ENCODE measurements around the gene MORN5.
A peak's percentile ranks its signal among the peaks of the same experiment; 100 is the strongest.

Gene MORN5

DNA sequence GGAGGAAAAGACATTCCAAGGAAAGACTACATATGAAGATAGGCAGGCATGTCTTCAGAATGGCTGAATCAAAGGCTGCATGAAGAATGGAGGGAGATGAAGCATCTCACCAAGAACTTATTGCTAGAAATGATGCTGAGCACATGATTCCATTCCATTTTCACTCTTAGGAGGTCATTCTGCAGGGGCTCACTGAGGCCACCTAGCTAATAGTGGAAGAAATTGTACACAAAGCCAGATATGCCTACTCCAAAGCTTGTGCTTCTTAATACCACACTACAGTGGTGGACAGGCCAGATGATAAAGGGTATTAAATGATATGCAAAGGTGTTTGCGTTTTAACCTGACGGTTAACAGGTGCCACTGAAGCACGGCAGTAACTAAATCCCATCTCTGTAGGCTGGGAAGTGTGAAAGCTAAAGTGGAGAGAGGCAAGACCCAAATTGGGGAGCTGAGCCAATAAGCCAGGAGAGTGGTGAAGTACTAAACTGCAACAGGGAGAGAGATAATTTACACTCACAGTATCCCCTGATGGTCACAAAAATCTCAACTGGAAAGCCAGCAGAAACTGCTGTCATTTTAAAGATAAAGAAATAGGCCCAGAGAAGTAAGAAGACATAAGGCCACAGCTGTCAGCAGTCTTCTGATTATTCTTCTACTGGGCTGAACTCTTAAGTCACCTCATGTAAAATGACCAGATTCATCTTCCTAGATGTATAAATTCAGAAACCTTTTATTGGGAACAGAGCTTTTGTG lies 14.7 kb upstream of the MORN5 start:
- DNase-seq = no peak

DNA sequence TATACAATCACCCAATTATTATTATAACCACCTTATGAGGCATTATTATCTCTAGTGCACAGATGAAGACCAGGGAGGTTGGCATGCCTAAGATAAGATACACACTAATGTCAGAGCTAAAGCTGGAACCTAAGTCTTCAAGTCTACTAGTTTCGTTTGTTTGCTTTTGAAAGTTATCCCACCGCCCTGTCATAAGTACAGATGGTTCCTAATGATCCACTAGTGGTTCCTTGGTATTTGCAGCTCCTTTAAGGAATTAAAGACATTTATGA lies 14.2 kb upstream of the MORN5 start:
- no peak for DNase-seq

GRCh38 chr9:122151267-122151828 lies 8.4 kb upstream of the MORN5 start:
- DNase-seq = no peak

DNA sequence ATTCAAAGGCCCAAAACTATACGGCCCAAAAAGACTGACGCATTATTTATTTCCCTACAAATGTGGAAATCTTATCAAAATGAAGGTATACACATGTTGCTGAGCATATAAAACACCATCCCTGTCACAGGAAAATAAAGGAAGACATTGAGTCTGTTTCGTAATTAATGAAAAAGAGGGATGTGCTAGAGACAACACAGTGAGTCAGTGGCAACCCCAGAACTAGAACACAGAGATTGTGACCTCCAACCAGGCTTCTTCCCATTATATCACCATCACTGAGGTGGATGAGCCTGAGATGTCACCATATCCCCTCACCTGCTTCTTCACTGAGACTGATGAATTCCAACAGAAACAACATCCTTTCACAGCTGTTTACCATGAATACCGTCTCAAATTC lies 3.9 kb upstream of the MORN5 start:
- no peak for DNase-seq

- peak; percentile 8 to 11 for DNase-seq
Observed at GRCh38 chr9:122158202-122158601, 1.5 kb upstream of the MORN5 start.

- no peak for DNase-seq
Observed at GRCh38 chr9:122159925-122160246, 178 bp downstream of the MORN5 start.

GRCh38 chr9:122162415-122162814 lies 2.7 kb downstream of the MORN5 start:
- DNase-seq = no peak

GRCh38 chr9:122164286-122164685 lies 4.6 kb downstream of the MORN5 start:
- DNase-seq = no peak

- DNase-seq = no peak
Observed at GRCh38 chr9:122168356-122168755, 8.6 kb downstream of the MORN5 start.

DNA sequence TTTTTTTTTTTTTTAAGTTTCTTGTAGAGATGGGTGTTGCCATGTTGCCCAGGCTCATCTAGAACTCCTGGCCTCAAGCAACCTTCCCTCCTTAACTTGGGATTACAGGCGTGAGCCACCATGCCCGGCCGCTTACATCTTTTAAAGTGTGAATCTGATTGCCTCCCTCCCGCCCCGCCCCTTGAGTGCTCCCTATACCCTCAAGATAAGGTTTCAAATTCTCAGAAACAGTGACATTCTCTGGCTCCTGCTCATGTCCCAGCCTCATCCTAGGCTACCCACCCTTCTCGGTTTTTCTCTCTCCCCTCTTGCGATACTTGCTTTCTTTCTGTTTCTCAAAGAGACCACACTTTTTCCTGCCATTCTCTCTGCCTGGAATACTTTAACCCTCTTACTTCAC lies 12.4 kb downstream of the MORN5 start:
- DNase-seq = no peak

- DNase-seq = no peak
Observed at GRCh38 chr9:122173670-122174069, 14.0 kb downstream of the MORN5 start.

DNA sequence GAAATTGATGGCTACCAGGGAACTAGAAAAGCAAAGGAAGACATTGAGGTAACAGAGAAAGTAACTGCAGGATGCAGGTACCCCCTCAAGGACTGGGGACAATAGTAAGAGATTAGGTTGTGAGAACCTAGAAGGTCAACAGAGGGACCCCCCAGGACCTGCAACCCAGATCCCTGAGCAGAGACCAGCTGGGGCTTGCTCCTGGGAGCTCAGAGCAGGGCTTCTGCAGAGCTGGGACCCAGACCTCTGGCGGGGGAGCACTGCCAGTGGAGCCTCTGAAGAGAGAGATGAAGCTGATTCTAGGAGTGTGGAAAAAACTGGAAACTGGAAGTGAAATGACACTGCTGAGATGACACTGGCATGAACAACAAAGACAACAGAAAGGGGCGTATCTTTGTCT lies 17.2 kb downstream of the MORN5 start:
- no peak for DNase-seq

GRCh38 chr9:122179054-122179689 lies 19.5 kb downstream of the MORN5 start:
- no peak for DNase-seq

DNA sequence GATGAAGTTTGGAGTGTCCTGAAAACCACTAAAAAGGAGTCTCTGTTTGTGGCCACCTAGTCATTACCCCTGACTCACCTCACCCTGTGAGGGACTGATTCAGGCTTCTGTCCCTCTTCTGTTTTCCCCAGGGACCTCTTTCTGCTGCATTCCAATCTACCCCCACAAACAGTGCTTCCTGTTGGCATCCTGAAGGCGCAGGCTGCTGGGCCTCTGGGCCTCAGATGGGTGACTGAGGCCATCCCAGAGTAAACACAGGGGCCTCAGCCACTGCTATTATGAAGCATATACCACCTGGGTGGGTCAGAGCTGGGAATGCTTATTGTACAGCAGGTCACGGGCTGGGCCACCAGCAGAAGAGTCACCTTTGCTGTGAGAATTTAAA lies 20.0 kb downstream of the MORN5 start:
- DNase-seq = no peak

GRCh38 chr9:122180633-122181032 lies 20.9 kb downstream of the MORN5 start:
- no peak for DNase-seq

DNA sequence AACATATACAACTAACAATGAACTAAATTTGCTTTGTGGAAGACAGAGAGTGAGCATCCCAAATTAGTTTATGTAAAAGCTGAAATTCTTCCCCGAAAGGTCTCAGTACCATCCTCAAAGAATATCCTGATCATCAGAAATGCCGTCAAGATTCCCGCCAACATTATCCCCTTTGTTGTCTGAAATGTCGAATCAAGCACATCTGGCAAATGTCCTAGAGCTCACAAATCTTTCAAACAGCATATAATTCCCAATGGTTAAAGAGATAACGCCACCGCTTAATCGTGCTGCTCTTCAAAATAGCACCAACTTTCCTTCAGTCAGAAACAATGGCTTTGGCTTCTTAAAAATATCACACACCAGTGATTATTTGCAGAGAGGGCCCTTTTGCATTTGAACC lies 23.8 kb downstream of the MORN5 start:
- DNase-seq = no peak

GRCh38 chr9:122184551-122184950 lies 24.8 kb downstream of the MORN5 start:
- DNase-seq = no peak

DNA sequence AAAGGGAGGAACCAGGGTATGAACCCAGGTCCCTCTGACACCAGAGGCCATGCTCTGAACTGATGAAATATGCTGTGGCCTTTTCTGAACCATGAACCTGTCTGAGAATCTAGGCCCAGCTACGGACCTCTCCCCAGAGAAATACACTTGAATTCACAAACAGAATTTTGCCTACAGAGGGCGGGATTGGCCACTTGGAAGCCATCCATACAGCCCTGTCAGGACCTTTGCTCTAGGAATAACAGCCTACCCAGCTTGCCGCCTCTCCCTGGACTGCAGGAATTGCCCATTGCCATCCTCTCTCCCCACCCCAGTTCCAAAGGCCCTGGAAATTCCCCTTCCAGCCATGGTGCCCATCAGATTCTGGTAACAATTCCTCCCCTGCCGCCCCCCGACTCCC lies 26.6 kb downstream of the MORN5 start:
- DNase-seq = no peak

DNA sequence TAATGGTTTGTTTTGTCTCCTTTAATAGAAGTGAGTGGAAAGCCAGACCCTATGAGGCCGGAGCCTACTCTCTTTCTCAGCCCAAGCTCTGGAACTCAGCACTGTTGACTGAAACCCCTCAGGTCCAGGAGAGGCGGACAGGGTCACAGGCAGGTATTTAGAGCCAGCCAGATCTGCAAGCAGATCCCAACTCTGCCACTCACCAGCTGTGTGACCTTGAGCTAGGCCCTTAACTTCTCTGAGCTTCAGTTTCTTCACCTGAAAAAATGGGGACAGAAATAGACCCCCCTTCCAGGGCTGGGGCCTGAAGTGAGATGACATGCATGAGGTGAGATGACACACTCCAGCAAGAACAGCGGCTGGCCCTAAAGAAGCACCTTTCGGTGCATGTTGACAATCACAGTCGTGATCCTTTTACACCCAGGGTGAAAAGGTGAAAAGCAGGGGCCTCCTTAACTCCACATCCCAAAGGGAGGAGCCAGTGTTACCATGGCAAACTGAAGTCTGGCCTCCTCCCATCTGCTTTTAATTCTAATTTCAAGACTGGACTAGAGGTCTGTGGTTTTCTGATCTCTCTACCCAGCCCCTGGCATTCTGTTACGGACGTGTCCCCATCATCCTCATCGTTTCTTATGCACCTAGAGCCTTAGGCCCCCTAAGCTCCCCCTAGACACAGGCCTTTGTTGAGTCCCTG lies 27.2 kb downstream of the MORN5 start:
- DNase-seq = no peak

DNA sequence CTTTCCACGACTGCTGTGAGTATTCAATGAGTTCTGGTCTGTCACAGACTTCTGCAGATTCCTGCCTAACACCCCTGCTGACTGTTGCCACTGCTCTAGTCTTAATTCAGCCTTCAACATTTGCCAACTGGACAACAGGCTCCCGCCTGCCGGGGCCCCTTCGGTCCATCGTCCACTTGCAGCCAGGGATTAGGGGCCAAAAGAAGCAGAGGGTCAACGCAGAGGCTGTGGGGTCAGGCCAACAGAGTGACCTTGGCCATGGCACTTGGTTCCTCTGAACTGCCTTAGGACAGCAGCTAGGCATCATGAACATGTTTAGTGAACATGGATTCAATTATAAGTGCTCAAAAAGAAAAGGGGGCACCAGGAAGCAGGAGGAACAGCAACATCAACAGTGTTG lies 28.7 kb downstream of the MORN5 start:
- DNase-seq = no peak

DNA sequence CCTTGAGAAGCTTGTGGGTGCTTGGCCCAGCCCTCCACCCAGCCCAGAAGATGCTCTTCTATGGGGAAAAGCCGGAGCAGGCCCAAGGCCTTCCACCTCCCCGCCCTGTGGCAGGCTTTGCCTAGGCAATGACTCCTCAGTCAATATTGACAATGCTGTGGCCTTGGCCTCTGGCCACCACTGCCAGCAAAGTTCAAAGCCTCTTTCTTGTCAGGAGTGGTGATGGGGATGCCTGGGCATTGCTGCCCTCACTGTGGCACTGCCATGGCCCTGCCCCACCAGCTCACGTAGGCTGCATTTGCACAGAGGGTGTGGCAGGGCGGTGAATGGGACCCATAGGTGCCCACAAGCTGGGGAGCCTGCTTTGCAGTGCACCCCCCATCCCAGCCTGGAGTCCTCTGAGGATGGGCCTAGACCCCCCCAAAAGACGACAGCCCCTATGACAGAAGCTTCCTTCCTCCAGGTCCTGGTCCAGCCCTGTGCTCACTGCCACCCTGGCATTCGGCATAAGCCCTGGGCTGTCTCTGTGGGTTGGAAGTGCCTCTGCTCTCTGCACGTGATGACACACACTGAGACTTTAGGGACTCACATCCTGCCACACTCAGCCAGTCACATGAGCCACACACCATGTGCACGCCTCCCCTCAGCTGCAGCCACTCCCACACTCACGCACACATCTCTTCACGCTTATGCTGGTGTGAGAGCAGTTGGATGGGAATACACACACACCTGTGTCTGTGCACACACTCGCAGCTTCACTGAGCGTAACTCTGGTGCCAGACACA lies 31.1 kb downstream of the MORN5 start:
- no peak for DNase-seq

DNA sequence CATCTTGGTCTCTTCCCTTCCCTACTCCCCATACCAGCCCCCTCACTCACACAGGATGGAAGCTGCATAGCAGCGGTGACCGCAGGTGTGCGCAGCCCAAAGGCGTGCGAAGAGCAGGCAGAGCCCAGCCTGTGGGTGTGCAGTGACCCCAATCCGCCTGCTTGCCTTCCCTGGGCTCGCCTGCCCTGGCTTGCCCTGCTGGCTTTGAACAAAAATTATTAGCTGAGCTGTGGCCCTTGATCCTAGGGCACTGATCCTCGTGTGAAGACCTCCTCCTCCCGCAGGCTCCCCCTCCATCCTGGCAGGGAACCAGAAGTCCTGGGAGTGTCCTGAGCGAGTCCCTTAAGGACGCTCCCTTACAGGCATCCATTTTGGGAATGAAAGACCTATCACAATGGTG lies 31.9 kb downstream of the MORN5 start:
- DNase-seq = no peak

- no peak for DNase-seq
Observed at GRCh38 chr9:122192261-122192875, 32.7 kb downstream of the MORN5 start.

Data from activated CD4-positive, alpha-beta T cell treated with anti-CD3 and anti-CD28 coated beads for 4 hours (primary cell).